Retinal pigment epithelial cell (primary cell): Measurements from ENCODE around the gene INPP4A.

Experiments
- DNase-seq: peaks from one replicate; pipeline ENCODE4 v3.0.0-alpha.2; 2010; ENCODE audit warnings: low read depth
- H3K4me3 ChIP-seq: 2 replicates; pipeline ENCODE4 v1.5.1; 2011; ENCODE audit warnings: mild to moderate bottlenecking, low read length, control low read depth, moderate library complexity
- CTCF ChIP-seq: conservative IDR thresholded peaks from 2 replicates; pipeline ENCODE4 v1.5.1; 2011; ENCODE audit warnings: low read depth, low read length, control low read depth, inconsistent platforms

Gene INPP4A

DNA sequence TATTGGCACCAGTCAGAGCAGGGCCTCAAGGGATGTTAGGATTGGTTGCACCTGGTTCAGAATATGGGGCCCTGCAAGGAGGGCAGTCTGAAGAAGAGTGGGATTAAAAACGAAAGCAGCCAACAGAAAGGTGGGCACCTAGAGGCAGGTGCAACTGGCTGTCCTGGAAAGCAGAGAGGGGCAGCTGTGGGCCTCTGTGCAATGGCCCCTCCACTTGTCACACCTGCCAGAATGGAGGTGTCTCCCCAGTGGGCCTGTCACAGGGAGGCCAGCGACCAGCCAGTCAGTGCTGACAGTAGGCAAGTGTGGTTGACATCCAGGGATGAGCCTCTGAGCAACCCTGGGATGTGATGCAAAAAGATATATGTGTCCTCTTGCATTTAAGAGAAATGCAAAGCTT, 37.7 kb downstream of the INPP4A start:
- H3K4me3 ChIP-seq, result no peak overlapping the region
- DNase-seq, result no peak
- TF ChIP-seq CTCF, result no peak

- H3K4me3 ChIP-seq, result no peak overlapping the region
- no peak for DNase-seq
Measured at GRCh38 chr2:98483257-98483861, 38.7 kb downstream of the INPP4A start.

DNA sequence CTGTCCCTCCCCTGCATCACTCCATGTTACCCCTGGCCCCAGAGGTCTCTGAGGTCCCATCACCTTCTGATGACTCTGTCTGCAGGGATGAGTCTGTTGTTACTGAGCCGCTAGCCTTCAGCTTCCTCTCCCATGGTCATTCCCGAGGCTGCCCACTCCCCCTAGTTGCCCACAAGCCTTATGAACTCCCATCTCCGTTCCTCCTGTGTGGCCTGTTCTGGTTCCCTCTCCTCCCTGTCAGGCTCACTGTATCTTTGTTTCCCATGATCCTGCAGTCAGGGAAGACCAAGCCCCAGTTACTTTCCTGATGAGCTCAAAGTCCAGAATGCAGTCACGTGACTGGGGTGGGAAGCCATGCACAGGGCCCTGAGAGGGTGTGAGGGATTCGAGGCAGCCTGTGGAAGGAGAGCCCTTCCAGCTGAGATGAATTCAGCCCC, 39.5 kb downstream of the INPP4A start:
- H3K4me3 ChIP-seq, result no peak overlapping the region

More at GRCh38 chr2:98483257-98483861, 38.7 kb downstream of the INPP4A start:
- no peak for TF ChIP-seq CTCF

GRCh38 chr2:98484652-98485452, 40.2 kb downstream of the INPP4A start:
- no peak for TF ChIP-seq CTCF
- DNase-seq, result no peak
- H3K4me3 ChIP-seq, result no peak overlapping the region

More for the DNA sequence above, 39.5 kb downstream of the INPP4A start:
- no peak for DNase-seq
- TF ChIP-seq CTCF, result no peak

DNA sequence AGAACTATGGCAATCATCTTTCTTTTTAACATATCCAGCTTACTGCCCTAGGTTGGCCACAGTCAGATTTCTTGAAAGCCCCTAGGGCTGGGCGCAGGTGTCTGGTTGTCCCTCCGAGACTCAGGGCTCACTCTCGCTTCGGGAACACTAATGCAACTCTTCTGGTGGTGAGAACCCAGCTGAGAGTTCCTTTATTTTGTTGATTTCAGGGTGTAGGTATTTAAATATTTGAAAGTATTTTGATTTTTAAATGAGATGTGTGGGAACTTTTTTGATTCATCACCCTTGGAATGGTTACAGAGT, 40.7 kb downstream of the INPP4A start:
- H3K4me3 ChIP-seq, result no peak overlapping the region
- no peak for DNase-seq
- no peak for TF ChIP-seq CTCF

GRCh38 chr2:98486374-98486981, 41.8 kb downstream of the INPP4A start:
- no peak for TF ChIP-seq CTCF
- no peak overlapping the region for H3K4me3 ChIP-seq
- DNase-seq, result no peak
